MM.1S (cell line): ENCODE measurements around the gene TRAF3.

Experiments used
- DNase-seq: peaks from one replicate; pipeline ENCODE4 v3.0.0-alpha.2; 2015
- H2AFZ ChIP-seq: fragments of 300-600 bp; sonication (generic); 2 replicates; pipeline ENCODE4 v1.6.0; 2016; ENCODE audit warnings: antibody characterized with exemption, low read length
- H3F3A ChIP-seq: fragments of 300-600 bp; sonication (generic); 2 replicates; pipeline ENCODE4 v1.6.1; 2016; ENCODE audit warnings: mild to moderate bottlenecking, antibody characterized with exemption, low read length, moderate library complexity, mixed read lengths; ENCODE audit not compliant: insufficient read depth
- H3K27ac ChIP-seq: fragments of 300-600 bp; sonication (generic); 2 replicates; pipeline ENCODE4 v1.5.1; 2016; ENCODE audit warnings: mild to moderate bottlenecking, low read length
- H3K27me3 ChIP-seq: fragments of 300-600 bp; sonication (generic); replicated peaks from 2 replicates; pipeline ENCODE4 v1.6.0; 2016; ENCODE audit warnings: low read length; ENCODE audit not compliant: insufficient read depth
- H3K36me3 ChIP-seq: fragments of 300-600 bp; sonication (generic); replicated peaks from 2 replicates; pipeline ENCODE4 v1.6.1; 2016; ENCODE audit warnings: mild to moderate bottlenecking, low read length, mixed read lengths; ENCODE audit not compliant: insufficient read depth
- H3K4me1 ChIP-seq: fragments of 300-600 bp; sonication (generic); 2 replicates; pipeline ENCODE4 v1.6.1; 2016; ENCODE audit warnings: low read length, mixed read lengths
- H3K4me2 ChIP-seq: fragments of 300-600 bp; sonication (generic); 2 replicates; pipeline ENCODE4 v1.6.0; 2016; ENCODE audit warnings: low read depth, low read length
- H3K4me3 ChIP-seq: fragments of 300-600 bp; sonication (generic); 2 replicates; pipeline ENCODE4 v1.5.1; 2016; ENCODE audit warnings: low read length, mixed read lengths
- H3K79me2 ChIP-seq: fragments of 300-600 bp; sonication (generic); 2 replicates; pipeline ENCODE4 v1.6.1; 2016; ENCODE audit warnings: mixed run types, low read length, mixed read lengths
- H3K9ac ChIP-seq: fragments of 300-600 bp; sonication (generic); 2 replicates; pipeline ENCODE4 v1.6.1; 2016; ENCODE audit warnings: low read length, mixed read lengths
- H3K9me2 ChIP-seq: fragments of 300-600 bp; sonication (generic); replicated peaks from 2 replicates; pipeline ENCODE4 v1.6.1; 2016; ENCODE audit warnings: mild to moderate bottlenecking, low read length, mixed read lengths; ENCODE audit not compliant: insufficient read depth
- H3K9me3 ChIP-seq: fragments of 300-600 bp; sonication (generic); replicated peaks from 2 replicates; pipeline ENCODE4 v1.6.1; 2016; ENCODE audit warnings: mild to moderate bottlenecking, low read length, mixed read lengths; ENCODE audit not compliant: insufficient read depth
- H4K20me1 ChIP-seq: fragments of 300-600 bp; sonication (generic); 2 replicates; pipeline ENCODE4 v1.6.1; 2016; ENCODE audit warnings: mild to moderate bottlenecking, low read length, moderate library complexity, mixed read lengths; ENCODE audit not compliant: insufficient read depth
- EZH2 ChIP-seq: fragments of 300-600 bp; sonication (generic); optimal IDR thresholded peaks from 2 replicates; pipeline ENCODE3; 2017; ENCODE audit warnings: low read depth, mild to moderate bottlenecking, antibody characterized with exemption, low read length, mixed read lengths
- EZH2phosphoT487 ChIP-seq: fragments of 300-600 bp; sonication (generic); IDR thresholded peaks from 2 replicates; pipeline ENCODE4 v1.6.1; 2018; ENCODE audit warnings: antibody characterized with exemption, low read length
- TF ChIP-seq, protein P1 (sequence below): fragments of 300-600 bp; sonication (generic); IDR thresholded peaks from 2 replicates; pipeline ENCODE4 v1.5.1; 2016; ENCODE audit warnings: antibody characterized with exemption, low read length, mixed read lengths

TRAF3 gene

DNA sequence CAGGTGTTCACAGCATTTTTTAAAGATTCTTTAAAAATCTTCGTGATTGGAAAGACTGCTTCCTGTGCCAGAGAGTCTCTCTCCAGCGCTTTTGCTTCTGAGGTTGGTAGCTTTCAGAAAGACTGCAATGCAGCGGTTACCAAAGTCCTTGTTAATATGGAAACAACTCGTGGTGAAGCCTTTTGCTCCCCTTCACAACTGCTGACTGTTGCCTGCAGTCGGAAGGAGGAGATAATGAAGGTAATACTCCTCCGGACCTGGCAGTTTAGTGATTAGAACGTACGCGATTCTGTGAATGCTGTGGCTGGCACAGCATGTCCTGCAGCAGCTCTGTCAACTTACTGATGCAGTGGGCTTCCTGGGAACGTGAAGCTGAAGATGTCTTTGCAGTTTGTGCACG, 50.9 kb downstream of the TRAF3 start:
- H3K4me1 ChIP-seq = no peaks in the 10 kb centered on the region
- H2AFZ ChIP-seq = no peak overlapping the region
- no peak for TF ChIP-seq EZH2
- TF ChIP-seq EZH2phosphoT487 = no peak
- DNase-seq = no peak
- H3K36me3 ChIP-seq = no peaks in the 10 kb centered on the region
- H3K9ac ChIP-seq = no peak overlapping the region
- no peaks in the 10 kb centered on the region for H3K9me2 ChIP-seq
- peaks cover 91% of the 10 kb centered on the region for H3K79me2 ChIP-seq
- H3K4me3 ChIP-seq = no peak overlapping the region
- no peak overlapping the region for H3K4me2 ChIP-seq
- H3F3A ChIP-seq = no peaks in the 10 kb centered on the region
- H3K27ac ChIP-seq = no peak overlapping the region
- no peaks in the 10 kb centered on the region for H3K9me3 ChIP-seq
- no peaks in the 10 kb centered on the region for H3K27me3 ChIP-seq
- no peaks in the 10 kb centered on the region for H4K20me1 ChIP-seq

DNA sequence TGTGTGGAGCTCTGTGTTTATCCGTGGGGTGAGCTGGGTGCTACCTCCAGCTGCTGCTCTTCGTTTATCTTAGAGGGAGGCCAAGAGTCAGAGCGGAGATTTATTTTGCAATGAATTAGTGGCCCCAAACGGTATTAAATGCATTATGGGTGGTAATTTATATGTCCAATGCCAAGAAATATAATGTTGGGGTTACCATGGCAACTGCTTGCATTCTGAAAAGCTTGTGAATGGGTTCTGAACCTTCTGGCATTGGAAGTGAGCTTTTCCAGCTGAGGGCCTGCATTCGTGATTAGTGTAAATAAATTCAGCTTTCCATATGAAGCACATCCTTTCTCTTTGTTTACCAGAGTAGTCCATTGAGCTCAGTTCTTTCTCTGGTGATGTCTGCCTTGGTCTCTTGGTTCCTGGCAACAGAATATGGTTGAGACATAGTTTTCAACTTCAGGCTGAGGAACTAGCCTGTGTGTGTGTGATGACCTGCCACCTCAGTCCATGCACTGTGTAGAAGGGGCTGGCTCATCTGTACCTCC, 51.8 kb downstream of the TRAF3 start:
- Histone ChIP-seq H4K20me1 (no peaks in the 10 kb centered on the region), H3K4me3 (no peak overlapping the region), H3K79me2 (peaks cover 87% of the 10 kb centered on the region), H3K36me3 (no peaks in the 10 kb centered on the region), H3K9me2 (no peaks in the 10 kb centered on the region), H3K27me3 (no peaks in the 10 kb centered on the region), H3K9ac (no peak overlapping the region), H3F3A (no peaks in the 10 kb centered on the region), H3K4me1 (no peaks in the 10 kb centered on the region), H3K9me3 (no peaks in the 10 kb centered on the region), H3K4me2 (no peak overlapping the region), H2AFZ (no peak overlapping the region), H3K27ac (no peak overlapping the region)
- no peak for DNase-seq
- TF ChIP-seq, protein P1, sequence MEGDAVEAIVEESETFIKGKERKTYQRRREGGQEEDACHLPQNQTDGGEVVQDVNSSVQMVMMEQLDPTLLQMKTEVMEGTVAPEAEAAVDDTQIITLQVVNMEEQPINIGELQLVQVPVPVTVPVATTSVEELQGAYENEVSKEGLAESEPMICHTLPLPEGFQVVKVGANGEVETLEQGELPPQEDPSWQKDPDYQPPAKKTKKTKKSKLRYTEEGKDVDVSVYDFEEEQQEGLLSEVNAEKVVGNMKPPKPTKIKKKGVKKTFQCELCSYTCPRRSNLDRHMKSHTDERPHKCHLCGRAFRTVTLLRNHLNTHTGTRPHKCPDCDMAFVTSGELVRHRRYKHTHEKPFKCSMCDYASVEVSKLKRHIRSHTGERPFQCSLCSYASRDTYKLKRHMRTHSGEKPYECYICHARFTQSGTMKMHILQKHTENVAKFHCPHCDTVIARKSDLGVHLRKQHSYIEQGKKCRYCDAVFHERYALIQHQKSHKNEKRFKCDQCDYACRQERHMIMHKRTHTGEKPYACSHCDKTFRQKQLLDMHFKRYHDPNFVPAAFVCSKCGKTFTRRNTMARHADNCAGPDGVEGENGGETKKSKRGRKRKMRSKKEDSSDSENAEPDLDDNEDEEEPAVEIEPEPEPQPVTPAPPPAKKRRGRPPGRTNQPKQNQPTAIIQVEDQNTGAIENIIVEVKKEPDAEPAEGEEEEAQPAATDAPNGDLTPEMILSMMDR = no peak
- TF ChIP-seq EZH2phosphoT487 (no peak), EZH2 (no peak)

DNA sequence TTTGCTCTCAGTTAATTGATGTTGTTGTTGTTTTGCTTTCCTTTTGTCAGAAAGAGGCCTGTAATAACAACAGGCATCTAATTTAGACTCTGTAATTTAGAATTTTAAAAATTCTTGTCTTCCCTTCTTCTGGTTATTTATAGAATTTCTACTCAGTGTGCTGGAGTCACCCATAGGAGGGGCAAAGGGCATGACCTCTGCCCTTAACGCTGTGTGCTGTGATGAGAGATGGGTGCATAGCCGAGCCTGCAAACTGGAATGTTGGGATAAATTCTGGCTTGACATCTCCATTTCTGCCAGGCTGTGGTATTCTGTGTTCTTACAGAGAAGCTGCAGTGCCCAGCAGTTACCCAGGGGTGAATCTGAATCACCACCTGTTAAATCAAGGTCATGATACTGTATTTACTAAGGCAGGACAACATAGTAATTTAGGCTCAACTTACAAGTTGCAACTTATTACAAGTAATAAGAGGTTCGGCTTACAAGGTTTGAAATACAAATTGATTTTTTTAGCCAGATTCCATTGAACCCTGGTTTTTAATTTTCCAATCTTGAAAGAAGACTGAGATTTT, 53.3 kb downstream of the TRAF3 start:
- no peaks in the 10 kb centered on the region for H3K27me3 ChIP-seq
- H3K9me2 ChIP-seq = no peaks in the 10 kb centered on the region
- no peak overlapping the region for H3K9ac ChIP-seq
- H3K9me3 ChIP-seq = no peaks in the 10 kb centered on the region
- H3K4me2 ChIP-seq = no peak overlapping the region
- no peak overlapping the region for H3K27ac ChIP-seq
- H3K79me2 ChIP-seq = peaks cover 73% of the 10 kb centered on the region
- H3K4me3 ChIP-seq = no peak overlapping the region
- H3K4me1 ChIP-seq = no peaks in the 10 kb centered on the region
- no peaks in the 10 kb centered on the region for H3K36me3 ChIP-seq
- H2AFZ ChIP-seq = no peak overlapping the region
- no peaks in the 10 kb centered on the region for H3F3A ChIP-seq
- no peaks in the 10 kb centered on the region for H4K20me1 ChIP-seq
- TF ChIP-seq EZH2phosphoT487 = no peak
- no peak for TF ChIP-seq EZH2
- TF ChIP-seq, protein P1 = no peak
- no peak for DNase-seq

DNA sequence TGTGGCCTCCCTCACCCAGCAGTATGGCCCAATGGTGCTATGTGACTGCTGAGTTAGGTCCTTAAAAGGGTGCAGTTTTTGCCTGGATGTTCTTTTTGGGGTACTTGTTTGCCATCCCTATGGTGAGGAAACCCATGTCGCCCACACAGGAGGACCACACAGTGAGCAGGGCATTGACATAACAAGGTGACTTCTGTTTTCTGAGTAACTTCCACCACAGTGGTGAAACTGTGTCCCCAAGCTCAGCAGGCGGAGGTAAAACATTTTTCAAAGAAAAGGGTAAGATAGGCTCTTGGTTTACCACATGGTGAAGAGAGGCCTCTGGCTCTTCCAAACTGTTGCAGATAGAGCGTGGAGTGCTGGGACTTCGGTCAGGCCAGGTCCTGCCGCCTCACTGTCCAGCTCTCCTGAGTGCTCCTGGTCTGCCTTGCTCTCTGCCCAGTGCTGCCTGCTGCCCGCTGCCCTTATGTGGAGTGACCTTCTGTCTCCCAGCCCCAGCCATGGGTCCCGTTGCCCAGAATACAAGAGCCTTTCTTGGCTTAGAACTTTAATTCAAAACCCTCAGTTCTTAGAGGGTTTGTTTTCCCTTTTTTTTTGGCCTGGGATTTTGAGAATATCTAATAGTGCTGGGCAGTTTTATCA, 54.0 kb downstream of the TRAF3 start:
- TF ChIP-seq EZH2phosphoT487 = no peak
- no peak for TF ChIP-seq EZH2
- TF ChIP-seq, protein P1 = no peak
- Histone ChIP-seq H3K27me3 (no peaks in the 10 kb centered on the region), H3F3A (no peaks in the 10 kb centered on the region), H4K20me1 (no peaks in the 10 kb centered on the region), H3K4me2 (no peak overlapping the region), H3K9ac (no peak overlapping the region), H3K9me2 (no peaks in the 10 kb centered on the region), H3K4me3 (no peak overlapping the region), H3K36me3 (no peaks in the 10 kb centered on the region), H3K4me1 (no peaks in the 10 kb centered on the region), H3K9me3 (no peaks in the 10 kb centered on the region), H3K27ac (no peak overlapping the region), H3K79me2 (peaks cover 69% of the 10 kb centered on the region), H2AFZ (no peak overlapping the region)
- no peak for DNase-seq
